Natural killer cell (primary cell): ENCODE data around the gene SHISA8. TPM values are rescaled to one million over a fixed set of nuclear protein-coding genes. Genes with fewer than 3 reads are reported as not detected.

Source experiments
- ATAC-seq, 3 donors: fragments of 150-1000 bp in 2 of 3; fragments of 200-7000 bp in 1 of 3; cut with Tn5 transposase; 1 replicate in 1 of 3; 2 replicates in 2 of 3; pipeline ENCODE4 v1.10.0; 2021; ENCODE audit warnings: mild to moderate bottlenecking in 2 of 3, moderate library complexity in 2 of 3
- DNase-seq, 2 donors: peaks; one replicate each; pipeline versions ENCODE4 v3.0.0 to v3.0.0-alpha.2; 2013 to 2021; ENCODE audit warnings: mixed read lengths in 1 of 2
- H3K27ac ChIP-seq: one replicate; pipeline ENCODE4 v1.5.1; 2013; ENCODE audit warnings: mild to moderate bottlenecking, low read length
- H3K27me3 ChIP-seq: one replicate; pipeline ENCODE4 v1.6.1; 2013; ENCODE audit warnings: low read length; ENCODE audit not compliant: control insufficient read depth, insufficient read depth
- H3K36me3 ChIP-seq: one replicate; pipeline ENCODE4 v1.6.1; 2013; ENCODE audit warnings: low read length; ENCODE audit not compliant: control insufficient read depth, insufficient read depth
- H3K4me1 ChIP-seq: one replicate; pipeline ENCODE4 v1.6.1; 2013; ENCODE audit warnings: low read length; ENCODE audit not compliant: control insufficient read depth, insufficient read depth
- H3K4me3 ChIP-seq: one replicate; pipeline ENCODE4 v1.5.1; 2013; ENCODE audit warnings: low read length
- H3K9me3 ChIP-seq: one replicate; pipeline ENCODE4 v1.6.1; 2013; ENCODE audit warnings: low read length; ENCODE audit not compliant: control insufficient read depth, insufficient read depth
- H3K27ac Mint-ChIP-seq, 2 donors: one replicate each; pipeline ENCODE4 v1.8.0; 2022; ENCODE audit warnings: mild to moderate bottlenecking in 2 of 2, mixed read lengths in 2 of 2, moderate library complexity in 1 of 2
- H3K27me3 Mint-ChIP-seq, 2 donors: one replicate each; pipeline ENCODE4 v1.8.0; 2022; ENCODE audit warnings: low read depth in 2 of 2, mixed read lengths in 2 of 2
- H3K36me3 Mint-ChIP-seq: one replicate; pipeline ENCODE4 v1.8.0; 2022; ENCODE audit warnings: mixed read lengths
- H3K4me1 Mint-ChIP-seq, 2 donors: one replicate each; pipeline ENCODE4 v1.8.0; 2022; ENCODE audit warnings: mixed read lengths in 2 of 2
- H3K4me3 Mint-ChIP-seq: one replicate; pipeline ENCODE4 v1.8.0; 2022; ENCODE audit warnings: mild to moderate bottlenecking, moderate library complexity, mixed read lengths
- H3K9me3 Mint-ChIP-seq, 2 donors: one replicate each; pipeline ENCODE4 v1.8.0; 2022; ENCODE audit warnings: mixed read lengths in 2 of 2
- WGBS: methylation state at CpG from one replicate; pipeline ENCODE4 v1.1.7; 2013; ENCODE audit warnings: missing lambda C conversion rate; ENCODE audit not compliant: insufficient coverage; 5-methylcytosine and 5-hydroxymethylcytosine counted together
- intact Hi-C: fragments of 100-400 bp; cut with micrococcal nuclease; formaldehyde crosslinking; loops from one replicate; pipeline ENCODE4 v1.14.2; 2022
- total RNA-seq, 4 donors: library from RNA; stranded (reverse); fragments of 120-200 nt in 1 of 4; gene quantifications; one replicate each; pipeline versions ENCODE4 v1.2.3 to v1.2.4, GENCODE V29; 2013 to 2022
- TF ChIP-seq, protein P1 (sequence below): fragments of 200-600 bp; IDR thresholded peaks from one replicate; pipeline ENCODE4 v1.8.0; 2022; ENCODE audit warnings: antibody characterized with exemption

The SHISA8 gene
- total RNA-seq, 3 donors from 2014 or later (not counting 1 experiment from before 2014, with no cell fraction given) = 0.24 TPM; not detected in 2

DNA sequence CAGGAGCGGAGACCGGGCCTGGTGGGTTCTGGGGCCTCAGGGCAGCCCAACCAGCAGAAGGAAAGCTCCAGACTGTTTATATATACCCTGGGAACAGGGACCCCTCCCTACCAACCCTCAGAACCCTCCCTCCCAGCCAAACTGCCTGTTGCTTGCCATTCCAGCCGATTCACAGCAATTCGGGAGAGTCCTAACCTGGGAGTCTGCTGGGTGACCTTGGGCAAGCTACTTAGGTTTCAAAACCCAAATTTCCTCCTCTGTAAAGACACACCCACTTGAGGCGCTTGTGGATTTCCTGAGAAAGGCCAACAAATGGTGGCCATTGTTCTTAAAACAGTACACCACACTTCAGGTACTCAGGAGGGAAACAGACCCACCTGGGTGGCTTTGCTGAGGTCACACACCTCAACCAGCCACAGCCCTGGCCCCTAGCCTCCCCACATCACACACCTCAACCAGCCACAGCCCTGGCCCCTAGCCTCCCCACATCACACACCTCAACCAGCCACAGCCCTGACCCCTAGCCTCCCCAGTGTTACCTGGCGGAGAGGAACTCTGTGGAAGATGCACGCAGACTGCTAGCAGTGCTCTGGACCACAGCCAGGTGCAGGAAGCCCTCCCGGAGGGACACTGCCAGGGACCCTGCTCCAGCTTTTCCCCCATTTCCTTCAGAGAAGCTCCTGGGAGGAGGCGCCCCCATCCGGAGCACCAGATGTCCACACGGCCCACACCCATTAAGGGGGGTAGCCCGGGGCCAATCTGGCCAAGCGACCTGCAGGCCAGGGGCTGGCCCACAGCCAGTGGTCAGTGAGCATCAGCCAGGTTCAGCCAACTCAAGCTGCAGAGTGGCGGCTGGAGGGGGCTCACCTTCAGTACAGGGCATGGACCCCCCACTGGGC lies 6.2 kb downstream of the SHISA8 start:
- Mint-ChIP-seq H3K9me3 (no peaks in the 10 kb centered on the region), H3K36me3 (no peaks in the 10 kb centered on the region), H3K4me3 (peak overlapping the region; percentile 83), H3K27ac (peak overlapping the region in 1 of 2 donors; percentile 65), H3K27me3 (peaks cover 12 to 24% of the 10 kb centered on the region in 2 donors), H3K4me1 (peaks cover 12 to 37% of the 10 kb centered on the region in 2 donors)
- Histone ChIP-seq H3K4me3 (no peak overlapping the region), H3K9me3 (no peaks in the 10 kb centered on the region), H3K27ac (no peak overlapping the region), H3K27me3 (peaks cover 32% of the 10 kb centered on the region), H3K36me3 (peaks cover 14% of the 10 kb centered on the region), H3K4me1 (peaks cover 45% of the 10 kb centered on the region)
- intact Hi-C loops = no loop called here
- 50% methylated on average over 14 of the region's 14 CpGs for WGBS
- ATAC-seq (peak in 2 of 3 donors; percentile 25 to 43), DNase-seq (peak in 1 of 2 donors; percentile 58)
- TF ChIP-seq, protein P1, sequence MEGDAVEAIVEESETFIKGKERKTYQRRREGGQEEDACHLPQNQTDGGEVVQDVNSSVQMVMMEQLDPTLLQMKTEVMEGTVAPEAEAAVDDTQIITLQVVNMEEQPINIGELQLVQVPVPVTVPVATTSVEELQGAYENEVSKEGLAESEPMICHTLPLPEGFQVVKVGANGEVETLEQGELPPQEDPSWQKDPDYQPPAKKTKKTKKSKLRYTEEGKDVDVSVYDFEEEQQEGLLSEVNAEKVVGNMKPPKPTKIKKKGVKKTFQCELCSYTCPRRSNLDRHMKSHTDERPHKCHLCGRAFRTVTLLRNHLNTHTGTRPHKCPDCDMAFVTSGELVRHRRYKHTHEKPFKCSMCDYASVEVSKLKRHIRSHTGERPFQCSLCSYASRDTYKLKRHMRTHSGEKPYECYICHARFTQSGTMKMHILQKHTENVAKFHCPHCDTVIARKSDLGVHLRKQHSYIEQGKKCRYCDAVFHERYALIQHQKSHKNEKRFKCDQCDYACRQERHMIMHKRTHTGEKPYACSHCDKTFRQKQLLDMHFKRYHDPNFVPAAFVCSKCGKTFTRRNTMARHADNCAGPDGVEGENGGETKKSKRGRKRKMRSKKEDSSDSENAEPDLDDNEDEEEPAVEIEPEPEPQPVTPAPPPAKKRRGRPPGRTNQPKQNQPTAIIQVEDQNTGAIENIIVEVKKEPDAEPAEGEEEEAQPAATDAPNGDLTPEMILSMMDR = no peak

DNA sequence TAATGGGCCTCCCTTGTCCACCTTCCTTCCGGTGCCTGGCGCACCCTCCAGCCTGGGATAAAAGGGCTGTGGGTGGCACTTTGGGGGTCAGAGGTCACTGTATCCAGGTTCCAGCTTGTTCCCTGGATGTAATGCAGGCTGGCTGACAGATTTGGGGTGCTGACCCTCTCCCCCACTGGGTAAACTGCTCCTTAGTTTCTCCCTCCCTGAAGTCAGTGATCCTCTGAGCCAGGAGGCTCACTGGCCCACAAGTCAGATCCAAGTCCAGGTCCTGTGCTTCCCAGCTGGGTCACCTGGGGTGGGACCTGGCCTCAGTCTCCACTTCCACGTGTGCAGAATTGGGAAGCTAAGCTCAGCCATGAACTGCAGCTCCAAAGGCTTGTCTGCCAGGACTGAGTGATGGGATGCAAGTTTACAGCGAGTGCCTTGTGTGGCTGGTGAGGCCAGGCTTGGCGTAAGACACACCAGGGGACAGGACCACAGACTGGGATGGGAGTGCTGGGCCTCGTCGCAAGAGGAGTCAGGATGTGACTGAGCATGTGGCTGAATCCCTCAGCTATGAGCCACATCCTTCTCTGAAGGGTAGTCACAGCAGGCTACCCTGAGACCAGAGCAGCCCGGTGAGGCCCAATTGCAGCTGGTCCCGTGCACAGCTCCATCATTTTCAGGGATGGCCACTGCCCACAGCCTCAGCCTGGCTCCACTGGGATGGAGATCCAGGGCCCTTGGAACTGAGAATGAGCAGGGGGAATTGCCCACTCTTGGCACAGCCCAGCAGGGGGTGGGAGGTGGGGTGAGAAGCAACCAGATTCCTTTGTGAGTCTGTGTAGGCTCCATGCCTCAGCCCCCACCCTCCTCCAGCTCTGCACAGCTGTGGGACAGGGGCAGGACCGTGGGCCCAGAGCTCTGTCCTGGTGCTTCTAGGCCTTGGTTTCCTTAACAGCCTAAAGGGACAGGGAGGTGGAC lies 7.2 kb downstream of the SHISA8 start:
- WGBS = 85% methylated on average over 10 of the region's 10 CpGs
- no peak for DNase-seq
- Histone ChIP-seq H3K4me3 (no peak overlapping the region), H3K27me3 (peaks cover 22% of the 10 kb centered on the region), H3K9me3 (no peaks in the 10 kb centered on the region), H3K36me3 (peaks cover 14% of the 10 kb centered on the region), H3K4me1 (peaks cover 41% of the 10 kb centered on the region), H3K27ac (no peak overlapping the region)
- TF ChIP-seq, protein P1 = no peak
- Mint-ChIP-seq H3K4me3 (peak overlapping the region; percentile 25), H3K4me1 (peaks cover 12 to 33% of the 10 kb centered on the region in 2 donors), H3K27me3 (peaks cover 6 to 16% of the 10 kb centered on the region in 2 donors), H3K27ac (peak overlapping the region in 1 of 2 donors; percentile 29), H3K36me3 (no peaks in the 10 kb centered on the region), H3K9me3 (no peaks in the 10 kb centered on the region)
- peak in 1 of 3 donors; percentile 17 for ATAC-seq
- intact Hi-C loops = no loop called here

GRCh38 chr22:41906822-41907221 lies 8.1 kb downstream of the SHISA8 start:
- Histone ChIP-seq H3K4me3 (no peak overlapping the region), H3K36me3 (peaks cover 18% of the 10 kb centered on the region), H3K4me1 (peaks cover 38% of the 10 kb centered on the region), H3K27me3 (peaks cover 13% of the 10 kb centered on the region), H3K9me3 (no peaks in the 10 kb centered on the region), H3K27ac (no peak overlapping the region)
- Mint-ChIP-seq H3K27ac (no peak overlapping the region), H3K9me3 (no peaks in the 10 kb centered on the region), H3K27me3 (peaks cover 0 to 10% of the 10 kb centered on the region in 2 donors), H3K4me1 (peaks cover 12 to 33% of the 10 kb centered on the region in 2 donors), H3K4me3 (no peak overlapping the region), H3K36me3 (no peaks in the 10 kb centered on the region)
- TF ChIP-seq, protein P1 = no peak
- WGBS = 95% methylated on average over 3 of the region's 5 CpGs
- no peak for ATAC-seq
- DNase-seq = no peak
- intact Hi-C loops = no loop called here
